Measurements from ENCODE around the gene RGL2. TPM values are rescaled to one million over a fixed set of nuclear protein-coding genes. Genes with fewer than 3 reads are reported as not detected.
A peak's percentile ranks its signal among the peaks of the same experiment; 100 is the strongest.

RGL2 gene
- total RNA-seq, 1 experiment from 2014 or later = 71.3 TPM

- Mint-ChIP-seq H3K4me1 (ENCODE audit: low read depth, unreplicated experiment) (peaks cover 10% of the 10 kb centered on the region), H3K4me3 (ENCODE audit: unreplicated experiment) (peak overlapping the region; percentile 85), H3K27me3 (ENCODE audit: insufficient read depth, unreplicated experiment) (no peaks in the 10 kb centered on the region), H3K9me3 (ENCODE audit: unreplicated experiment) (no peaks in the 10 kb centered on the region), H3K27ac (ENCODE audit: unreplicated experiment) (peak overlapping the region; percentile 75), H3K36me3 (ENCODE audit: insufficient read depth, unreplicated experiment) (peaks cover 27% of the 10 kb centered on the region)
- H3K27me3 ChIP-seq (replicated peaks; ENCODE audit: control insufficient read depth, insufficient read depth, low read length) = no peaks in the 10 kb centered on the region
- CTCF ChIA-PET = interaction anchor here (0.6 to 2.1 kb wide), 14 partner anchors 13 to 1090 kb away, joined by 3 to 15 read pairs (median 4); partner anchors contain the start of genes HSD17B8, RING1, RPS18 and VPS52
- DNase-seq = peak; percentile 96 to 98
- no peaks in the 10 kb centered on the region; the same call in 1 of the 2 replicates for H3K36me3 ChIP-seq (ENCODE audit: control insufficient read depth, insufficient read depth, low read length)
- BruUV-seq (replicated peaks) = no TSS peak
- no peaks in the 10 kb centered on the region for H3K9me3 ChIP-seq
- H3K4me3 ChIP-seq (ENCODE audit: low read depth, low read length) = peak overlapping the region; percentile 49
- POLR2A ChIA-PET = interaction anchor here (0.5 to 2.7 kb wide), 5 partner anchors 22 to 277 kb away, joined by 3 to 18 read pairs (median 11); partner anchors contain the start of genes PFDN6, RING1, RPS18 and VPS52
- H3K4me1 ChIP-seq = peaks cover 5% of the 10 kb centered on the region; the same call in 1 of the 2 replicates
- intact Hi-C loops (cut with micrococcal nuclease; ENCODE audit: unreplicated experiment) = loop anchor here (1.0 to 2.0 kb wide), 6 partner anchors 22 to 355 kb away; partner anchors contain the start of gene VPS52
- peak in 1 of 2 experiments; percentile 3 for TF ChIP-seq CTCF (IDR thresholded peaks at IDR 0.05; ENCODE audit: insufficient read depth in 1 of 2, low read depth in 1 of 2, low read length in 1 of 2, severe bottlenecking in 1 of 2, unreplicated experiment in 1 of 2)
These were observed 49.6 kb downstream of the RGL2 start for GRCh38 chr6:33248932-33249731.

GRCh38 chr6:33248643-33248931 is 50.2 kb downstream of the RGL2 start:
- CTCF ChIA-PET = interaction anchor here (0.7 to 2.1 kb wide), 12 partner anchors 12 to 538 kb away, joined by 3 to 15 read pairs (median 5); partner anchors contain the start of genes HSD17B8 and RING1
- Mint-ChIP-seq H3K36me3 (ENCODE audit: insufficient read depth, unreplicated experiment) (peaks cover 27% of the 10 kb centered on the region), H3K9me3 (ENCODE audit: unreplicated experiment) (no peaks in the 10 kb centered on the region), H3K4me3 (ENCODE audit: unreplicated experiment) (peak overlapping the region; percentile 85), H3K27me3 (ENCODE audit: insufficient read depth, unreplicated experiment) (no peaks in the 10 kb centered on the region), H3K27ac (ENCODE audit: unreplicated experiment) (peak overlapping the region; percentile 75), H3K4me1 (ENCODE audit: low read depth, unreplicated experiment) (peaks cover 10% of the 10 kb centered on the region)
- H3K36me3 ChIP-seq (ENCODE audit: control insufficient read depth, insufficient read depth, low read length) = no peaks in the 10 kb centered on the region; the same call in 1 of the 2 replicates
- H3K27me3 ChIP-seq (replicated peaks; ENCODE audit: control insufficient read depth, insufficient read depth, low read length) = no peaks in the 10 kb centered on the region
- TF ChIP-seq CTCF (IDR thresholded peaks at IDR 0.05; ENCODE audit: insufficient read depth in 1 of 2, low read depth in 1 of 2, low read length in 1 of 2, severe bottlenecking in 1 of 2, unreplicated experiment in 1 of 2) = no peak
- peaks cover 5% of the 10 kb centered on the region; the same call in 1 of the 2 replicates for H3K4me1 ChIP-seq
- intact Hi-C loops (cut with micrococcal nuclease; ENCODE audit: unreplicated experiment) = loop anchor here (1.0 to 2.0 kb wide), 4 partner anchors 43 to 234 kb away; no protein-coding TSS in a partner anchor
- BruUV-seq (replicated peaks) = TSS peak; percentile 48
- H3K9me3 ChIP-seq = no peaks in the 10 kb centered on the region
- no peak for DNase-seq
- POLR2A ChIA-PET = interaction anchor here (1.0 to 2.7 kb wide), 2 partner anchors 41 to 277 kb away, joined by 3 to 16 read pairs; partner anchors contain the start of gene RING1
- peak overlapping the region; percentile 35 for H3K4me3 ChIP-seq (ENCODE audit: low read depth, low read length)

GRCh38 chr6:33247977-33248642 is 50.6 kb downstream of the RGL2 start:
- Histone ChIP-seq H3K4me1 (peaks cover 5% of the 10 kb centered on the region; the same call in 1 of the 2 replicates), H3K9me3 (no peaks in the 10 kb centered on the region), H3K27me3 (replicated peaks; ENCODE audit: control insufficient read depth, insufficient read depth, low read length) (no peaks in the 10 kb centered on the region), H3K4me3 (ENCODE audit: low read depth, low read length) (peak overlapping the region; percentile 35), H3K36me3 (ENCODE audit: control insufficient read depth, insufficient read depth, low read length) (no peaks in the 10 kb centered on the region; the same call in 1 of the 2 replicates)
- peaks cover 2% of the 10 kb centered on the region for H3K27me3 Mint-ChIP-seq (ENCODE audit: insufficient read depth, unreplicated experiment)
- H3K36me3 Mint-ChIP-seq (ENCODE audit: insufficient read depth, unreplicated experiment) = peaks cover 27% of the 10 kb centered on the region
- H3K27ac Mint-ChIP-seq (ENCODE audit: unreplicated experiment) = no peak overlapping the region
- POLR2A ChIA-PET = interaction anchor here (1.0 to 2.7 kb wide), 2 partner anchors 40 to 276 kb away, joined by 3 to 16 read pairs; partner anchors contain the start of gene RING1
- CTCF ChIA-PET = interaction anchor here (0.5 to 2.1 kb wide), 15 partner anchors 12 to 539 kb away, joined by 3 to 15 read pairs (median 4); partner anchors contain the start of genes BRD2, HSD17B8 and RING1
- H3K4me1 Mint-ChIP-seq (ENCODE audit: low read depth, unreplicated experiment) = peaks cover 10% of the 10 kb centered on the region
- TF ChIP-seq CTCF (IDR thresholded peaks at IDR 0.05; ENCODE audit: insufficient read depth in 1 of 2, low read depth in 1 of 2, low read length in 1 of 2, severe bottlenecking in 1 of 2, unreplicated experiment in 1 of 2) = peak; percentile 84 to 86
- intact Hi-C loops (cut with micrococcal nuclease; ENCODE audit: unreplicated experiment) = loop anchor here (1.0 to 2.0 kb wide), 4 partner anchors 43 to 234 kb away; no protein-coding TSS in a partner anchor
- no peaks in the 10 kb centered on the region for H3K9me3 Mint-ChIP-seq (ENCODE audit: unreplicated experiment)
- no TSS peak for BruUV-seq (replicated peaks)
- H3K4me3 Mint-ChIP-seq (ENCODE audit: unreplicated experiment) = peak overlapping the region; percentile 85
- peak; percentile 83 to 89 for DNase-seq

All from Caco-2 (cell line).